ENCODE measurements around the gene IMPDH1. TPM values are rescaled to one million over a fixed set of nuclear protein-coding genes. Genes with fewer than 3 reads are reported as not detected.

The IMPDH1 gene
- total RNA-seq, 4 donors from 2014 or later: 36.9 to 87.1 (median 43.3) TPM

GRCh38 chr7:128427289-128427891 is 17.6 kb upstream of the IMPDH1 start:
- Histone ChIP-seq H3K4me3 (no peak overlapping the region), H3K9me3 (no peaks in the 10 kb centered on the region), H3K36me3 (no peaks in the 10 kb centered on the region), H3K27ac (no peak overlapping the region), H3K4me1 (peaks cover 0 to 7% (median 0%) of the 10 kb centered on the region in 3 donors), H3K27me3 (peaks cover 16% of the 10 kb centered on the region)
- ATAC-seq: peak; percentile 57
- WGBS, 2 donors (ENCODE audit: low coverage in 1 of 2): 12 to 14% methylated on average over 6 to 7 of the region's 7 CpGs
- TF ChIP-seq CTCF (IDR thresholded peaks at IDR 0.05): peak; percentile 80 to 90 (median 88)
- TF ChIP-seq POLR2AphosphoS5 (IDR thresholded peaks at IDR 0.05): no peak
- no peak for TF ChIP-seq POLR2A (IDR thresholded peaks at IDR 0.05)
- TF ChIP-seq EP300 (IDR thresholded peaks at IDR 0.05): no peak

- H3K27me3 ChIP-seq: peaks cover 16% of the 10 kb centered on the region
- 0 to 39% methylated on average over 2 to 3 of the region's 4 CpGs for WGBS, 2 donors (ENCODE audit: low coverage in 1 of 2)
- no peaks in the 10 kb centered on the region for H3K9me3 ChIP-seq
- peaks cover 0 to 7% (median 0%) of the 10 kb centered on the region in 3 donors for H3K4me1 ChIP-seq
- H3K36me3 ChIP-seq: no peaks in the 10 kb centered on the region
- no peak for TF ChIP-seq POLR2AphosphoS5 (IDR thresholded peaks at IDR 0.05)
- peak; percentile 87 to 95 (median 89) for TF ChIP-seq CTCF (IDR thresholded peaks at IDR 0.05)
- no peak for TF ChIP-seq EP300 (IDR thresholded peaks at IDR 0.05)
- TF ChIP-seq POLR2A (IDR thresholded peaks at IDR 0.05): no peak
- no peak overlapping the region for H3K4me3 ChIP-seq
- no peak overlapping the region for H3K27ac ChIP-seq
- peak; percentile 50 for ATAC-seq
Measured at GRCh38 chr7:128425850-128426249, 16.1 kb upstream of the IMPDH1 start.

- Histone ChIP-seq H3K4me3 (no peak overlapping the region), H3K27ac (no peak overlapping the region), H3K36me3 (no peaks in the 10 kb centered on the region), H3K4me1 (peaks cover 0 to 7% (median 0%) of the 10 kb centered on the region in 3 donors), H3K27me3 (peaks cover 9% of the 10 kb centered on the region), H3K9me3 (no peaks in the 10 kb centered on the region)
- TF ChIP-seq CTCF (IDR thresholded peaks at IDR 0.05) (no peak), POLR2AphosphoS5 (IDR thresholded peaks at IDR 0.05) (no peak), EP300 (IDR thresholded peaks at IDR 0.05) (no peak), POLR2A (IDR thresholded peaks at IDR 0.05) (no peak)
- ATAC-seq: no peak
- 38% methylated on average over 1 of the region's 1 CpG; no CpG with 5 or more reads in 1 of the 2 donors for WGBS, 2 donors (ENCODE audit: low coverage in 1 of 2)
Measured at GRCh38 chr7:128424686-128425275, 15.0 kb upstream of the IMPDH1 start.

GRCh38 chr7:128422842-128423241 is 13.1 kb upstream of the IMPDH1 start:
- no peak for TF ChIP-seq CTCF (IDR thresholded peaks at IDR 0.05)
- no peak for TF ChIP-seq EP300 (IDR thresholded peaks at IDR 0.05)
- TF ChIP-seq POLR2A (IDR thresholded peaks at IDR 0.05): no peak
- TF ChIP-seq POLR2AphosphoS5 (IDR thresholded peaks at IDR 0.05): no peak
- H3K9me3 ChIP-seq: no peaks in the 10 kb centered on the region
- no peaks in the 10 kb centered on the region for H3K27me3 ChIP-seq
- H3K27ac ChIP-seq: no peak overlapping the region
- H3K36me3 ChIP-seq: no peaks in the 10 kb centered on the region
- peaks cover 0 to 7% (median 0%) of the 10 kb centered on the region in 3 donors for H3K4me1 ChIP-seq
- WGBS, 2 donors (ENCODE audit: low coverage in 1 of 2): 76% methylated on average over 2 of the region's 3 CpGs; no CpG with 5 or more reads in 1 of the 2 donors
- H3K4me3 ChIP-seq: no peak overlapping the region
- ATAC-seq: no peak

- WGBS, 2 donors (ENCODE audit: low coverage in 1 of 2): 75 to 80% methylated on average over 1 of the region's 1 CpG
- H3K36me3 ChIP-seq: no peaks in the 10 kb centered on the region
- H3K27me3 ChIP-seq: no peaks in the 10 kb centered on the region
- no peak overlapping the region for H3K27ac ChIP-seq
- ATAC-seq: no peak
- H3K9me3 ChIP-seq: no peaks in the 10 kb centered on the region
- no peak overlapping the region for H3K4me3 ChIP-seq
- TF ChIP-seq POLR2A (IDR thresholded peaks at IDR 0.05) (no peak), EP300 (IDR thresholded peaks at IDR 0.05) (no peak), CTCF (IDR thresholded peaks at IDR 0.05) (no peak), POLR2AphosphoS5 (IDR thresholded peaks at IDR 0.05) (no peak)
- peaks cover 0 to 1% (median 0%) of the 10 kb centered on the region in 3 donors for H3K4me1 ChIP-seq
Measured at GRCh38 chr7:128422037-128422436, 12.3 kb upstream of the IMPDH1 start.
